Astrocyte (in vitro differentiated cells and primary cell): ENCODE data around the gene ACTG1. TPM values are rescaled to one million over a fixed set of nuclear protein-coding genes. Genes with fewer than 3 reads are reported as not detected.

ENCODE experiments used
- DNase-seq: peaks from one replicate; pipeline ENCODE4 v3.0.0-alpha.2; 2010; ENCODE audit warnings: low read depth
- FAIRE-seq: peaks from 2 replicates; lab custom pipeline; 2011; peaks lifted over from hg19 to GRCh38; lab: Jason Lieb, UNC
- H2AFZ ChIP-seq: 2 replicates; pipeline ENCODE4 v1.6.0; 2012; ENCODE audit warnings: low read depth, low read length, inconsistent platforms
- H3K27ac ChIP-seq: 2 replicates; pipeline ENCODE4 v1.5.1; 2011; ENCODE audit warnings: low read depth, low read length, inconsistent platforms
- H3K27me3 ChIP-seq: 2 replicates; pipeline ENCODE4 v1.6.0; 2011; ENCODE audit warnings: low read length, inconsistent platforms; ENCODE audit not compliant: insufficient read depth
- H3K36me3 ChIP-seq: 2 replicates; pipeline ENCODE4 v1.5.1; 2011; ENCODE audit warnings: low read length, inconsistent platforms; ENCODE audit not compliant: insufficient read depth
- H3K4me1 ChIP-seq: 2 replicates; pipeline ENCODE4 v1.5.1; 2011; ENCODE audit warnings: low read length, inconsistent platforms; ENCODE audit not compliant: insufficient read depth
- H3K4me2 ChIP-seq: 2 replicates; pipeline ENCODE4 v1.6.0; 2012; ENCODE audit warnings: low read length, inconsistent platforms
- H3K4me3 ChIP-seq: 2 replicates; pipeline ENCODE4 v1.5.1; 2011; ENCODE audit warnings: low read depth, mild to moderate bottlenecking, low read length, inconsistent platforms; ENCODE audit not compliant: insufficient read depth
- H3K79me2 ChIP-seq: 2 replicates; pipeline ENCODE4 v1.6.0; 2012; ENCODE audit warnings: mild to moderate bottlenecking, low read length, inconsistent platforms; ENCODE audit not compliant: insufficient read depth
- H3K9ac ChIP-seq: 2 replicates; pipeline ENCODE4 v1.6.0; 2012; ENCODE audit warnings: mild to moderate bottlenecking, low read length, inconsistent platforms
- H3K9me3 ChIP-seq: 2 replicates; pipeline ENCODE4 v1.5.1; 2012; ENCODE audit warnings: low read depth, mild to moderate bottlenecking, low read length, inconsistent platforms; ENCODE audit not compliant: insufficient read depth
- H4K20me1 ChIP-seq: 2 replicates; pipeline ENCODE4 v1.6.0; 2012; ENCODE audit warnings: low read length, inconsistent platforms; ENCODE audit not compliant: insufficient read depth
- H3K27ac Mint-ChIP-seq: one replicate; pipeline ENCODE4 v1.8.0; 2021; ENCODE audit warnings: mild to moderate bottlenecking, mixed read lengths; ENCODE audit not compliant: unreplicated experiment
- H3K27me3 Mint-ChIP-seq: one replicate; pipeline ENCODE4 v1.8.0; 2021; ENCODE audit warnings: low read depth, mixed read lengths; ENCODE audit not compliant: unreplicated experiment
- H3K36me3 Mint-ChIP-seq: one replicate; pipeline ENCODE4 v1.8.0; 2021; ENCODE audit warnings: low read depth, mixed read lengths; ENCODE audit not compliant: unreplicated experiment
- H3K4me1 Mint-ChIP-seq: one replicate; pipeline ENCODE4 v1.8.0; 2021; ENCODE audit warnings: low read depth, mixed read lengths; ENCODE audit not compliant: unreplicated experiment
- H3K4me3 Mint-ChIP-seq: one replicate; pipeline ENCODE4 v1.8.0; 2021; ENCODE audit warnings: mild to moderate bottlenecking, moderate library complexity, mixed read lengths; ENCODE audit not compliant: unreplicated experiment
- H3K9me3 Mint-ChIP-seq: one replicate; pipeline ENCODE4 v1.8.0; 2021; ENCODE audit warnings: mild to moderate bottlenecking, mixed read lengths; ENCODE audit not compliant: unreplicated experiment
- CTCF ChIP-seq: IDR thresholded peaks from 2 replicates; pipeline ENCODE4 v1.5.1; 2011; ENCODE audit warnings: low read depth, mild to moderate bottlenecking, inconsistent platforms, low read length, moderate library complexity; ENCODE audit not compliant: insufficient read depth
- EZH2 ChIP-seq: IDR thresholded peaks from 2 replicates; pipeline ENCODE4 v1.6.1; 2012; ENCODE audit warnings: mild to moderate bottlenecking, low read length, inconsistent platforms; ENCODE audit not compliant: insufficient read depth
- total RNA-seq: library from RNA; stranded (reverse); gene quantifications from 2 replicates; pipeline ENCODE4 v1.2.1, GENCODE V29; 2021

Gene ACTG1
- total RNA-seq, 1 donor from 2014 or later: 7,369 TPM

GRCh38 chr17:81550830-81551457 is 38.3 kb upstream of the ACTG1 start:
- peak overlapping the region; percentile 90 for H3K4me3 Mint-ChIP-seq
- no peak for TF ChIP-seq CTCF
- peak overlapping the region; percentile 69 for H3K27ac ChIP-seq
- H3K36me3 Mint-ChIP-seq: peaks cover 14% of the 10 kb centered on the region
- FAIRE-seq (no peak), DNase-seq (no peak)
- peaks cover 36% of the 10 kb centered on the region for H3K4me1 ChIP-seq
- H3K4me3 ChIP-seq: peak overlapping the region; percentile 81
- peak overlapping the region; percentile 89 for H3K9ac ChIP-seq
- no peaks in the 10 kb centered on the region for H3K27me3 ChIP-seq
- H2AFZ ChIP-seq: no peak overlapping the region
- no peaks in the 10 kb centered on the region for H3K9me3 Mint-ChIP-seq
- H4K20me1 ChIP-seq: peaks cover 54% of the 10 kb centered on the region
- H3K9me3 ChIP-seq: no peaks in the 10 kb centered on the region
- H3K4me2 ChIP-seq: peak overlapping the region; percentile 98
- peaks cover 31% of the 10 kb centered on the region for H3K4me1 Mint-ChIP-seq
- peaks cover 2% of the 10 kb centered on the region for H3K36me3 ChIP-seq
- H3K27ac Mint-ChIP-seq: peak overlapping the region; percentile 62
- peaks cover 52% of the 10 kb centered on the region for H3K79me2 ChIP-seq
- no peaks in the 10 kb centered on the region for H3K27me3 Mint-ChIP-seq

- H3K4me1 Mint-ChIP-seq: peaks cover 26% of the 10 kb centered on the region
- Histone ChIP-seq H3K4me1 (peaks cover 34% of the 10 kb centered on the region), H3K36me3 (peaks cover 2% of the 10 kb centered on the region), H4K20me1 (peaks cover 59% of the 10 kb centered on the region), H3K4me3 (no peak overlapping the region), H3K79me2 (peaks cover 52% of the 10 kb centered on the region), H3K4me2 (no peak overlapping the region), H2AFZ (no peak overlapping the region), H3K27ac (no peak overlapping the region), H3K9ac (no peak overlapping the region), H3K9me3 (no peaks in the 10 kb centered on the region), H3K27me3 (no peaks in the 10 kb centered on the region)
- no peak for DNase-seq
- no peak for FAIRE-seq
- no peaks in the 10 kb centered on the region for H3K27me3 Mint-ChIP-seq
- H3K4me3 Mint-ChIP-seq: peak overlapping the region; percentile 90
- TF ChIP-seq EZH2 (no peak), CTCF (no peak)
- H3K9me3 Mint-ChIP-seq: no peaks in the 10 kb centered on the region
- peaks cover 14% of the 10 kb centered on the region for H3K36me3 Mint-ChIP-seq
- H3K27ac Mint-ChIP-seq: no peak overlapping the region
Measured at GRCh38 chr17:81550285-81550684, 37.7 kb upstream of the ACTG1 start.

- H3K4me2 ChIP-seq: peak overlapping the region; percentile 20
- Mint-ChIP-seq H3K4me3 (peak overlapping the region; percentile 74), H3K9me3 (no peaks in the 10 kb centered on the region), H3K4me1 (peaks cover 26% of the 10 kb centered on the region), H3K36me3 (peaks cover 14% of the 10 kb centered on the region), H3K27ac (no peak overlapping the region), H3K27me3 (no peaks in the 10 kb centered on the region)
- no peak for TF ChIP-seq CTCF
- no peak for TF ChIP-seq EZH2
- H3K9ac ChIP-seq: no peak overlapping the region
- FAIRE-seq: no peak
- H3K79me2 ChIP-seq: peaks cover 52% of the 10 kb centered on the region
- H3K27ac ChIP-seq: no peak overlapping the region
- peaks cover 59% of the 10 kb centered on the region for H4K20me1 ChIP-seq
- H2AFZ ChIP-seq: no peak overlapping the region
- H3K4me3 ChIP-seq: no peak overlapping the region
- no peak for DNase-seq
- H3K36me3 ChIP-seq: peaks cover 6% of the 10 kb centered on the region
- H3K4me1 ChIP-seq: peaks cover 34% of the 10 kb centered on the region
- H3K27me3 ChIP-seq: no peaks in the 10 kb centered on the region
- H3K9me3 ChIP-seq: no peaks in the 10 kb centered on the region
Measured at GRCh38 chr17:81549826-81550225, 37.2 kb upstream of the ACTG1 start.
